ENCODE data around the gene ME3. TPM values are rescaled to one million over a fixed set of nuclear protein-coding genes. Genes with fewer than 3 reads are reported as not detected.

Gene ME3
- total RNA-seq, 1 experiment from 2014 or later: 83.8 TPM

DNA sequence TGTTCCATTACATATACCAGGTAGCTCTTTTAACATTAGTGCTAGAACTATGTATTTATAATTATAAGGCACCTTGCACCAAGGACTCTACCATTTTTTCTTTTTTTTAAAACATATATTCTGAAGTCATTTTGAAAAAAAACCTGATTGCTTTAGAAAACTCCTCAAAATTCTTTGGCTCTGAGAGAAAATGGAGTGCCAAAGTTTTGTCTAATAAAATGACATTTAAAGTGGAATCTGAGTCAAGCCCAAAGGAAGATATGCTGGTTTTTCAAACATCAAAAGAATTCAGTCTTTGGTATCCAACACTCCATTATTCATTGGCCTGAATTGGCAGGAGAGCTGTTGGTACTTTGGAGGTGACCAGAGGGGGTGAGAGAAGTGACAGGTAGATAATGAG is 116.5 kb downstream of the ME3 start:
- H3K9ac ChIP-seq (ENCODE audit: low read length): no peak overlapping the region
- H3K27me3 ChIP-seq (ENCODE audit: low read length): no peaks in the 10 kb centered on the region
- H3K36me3 ChIP-seq (ENCODE audit: low read depth, low read length): no peaks in the 10 kb centered on the region
- ATAC-seq (no peak), DNase-seq (no peak)
- H2AFZ ChIP-seq (ENCODE audit: low read length): no peak overlapping the region
- intact Hi-C loops (cut with micrococcal nuclease): no loop called here
- H3F3A ChIP-seq (ENCODE audit: low read length, unreplicated experiment): no peaks in the 10 kb centered on the region
- no peaks in the 10 kb centered on the region for H4K20me1 ChIP-seq (ENCODE audit: low read length)
- TF ChIP-seq, protein P1, sequence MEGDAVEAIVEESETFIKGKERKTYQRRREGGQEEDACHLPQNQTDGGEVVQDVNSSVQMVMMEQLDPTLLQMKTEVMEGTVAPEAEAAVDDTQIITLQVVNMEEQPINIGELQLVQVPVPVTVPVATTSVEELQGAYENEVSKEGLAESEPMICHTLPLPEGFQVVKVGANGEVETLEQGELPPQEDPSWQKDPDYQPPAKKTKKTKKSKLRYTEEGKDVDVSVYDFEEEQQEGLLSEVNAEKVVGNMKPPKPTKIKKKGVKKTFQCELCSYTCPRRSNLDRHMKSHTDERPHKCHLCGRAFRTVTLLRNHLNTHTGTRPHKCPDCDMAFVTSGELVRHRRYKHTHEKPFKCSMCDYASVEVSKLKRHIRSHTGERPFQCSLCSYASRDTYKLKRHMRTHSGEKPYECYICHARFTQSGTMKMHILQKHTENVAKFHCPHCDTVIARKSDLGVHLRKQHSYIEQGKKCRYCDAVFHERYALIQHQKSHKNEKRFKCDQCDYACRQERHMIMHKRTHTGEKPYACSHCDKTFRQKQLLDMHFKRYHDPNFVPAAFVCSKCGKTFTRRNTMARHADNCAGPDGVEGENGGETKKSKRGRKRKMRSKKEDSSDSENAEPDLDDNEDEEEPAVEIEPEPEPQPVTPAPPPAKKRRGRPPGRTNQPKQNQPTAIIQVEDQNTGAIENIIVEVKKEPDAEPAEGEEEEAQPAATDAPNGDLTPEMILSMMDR (conservative IDR thresholded peaks at IDR 0.05; ENCODE audit: low read depth, low read length): no peak
- TF ChIP-seq EZH2 (IDR thresholded peaks at IDR 0.05; ENCODE audit: low read length, unreplicated experiment) (no peak), EZH2phosphoT487 (IDR thresholded peaks at IDR 0.05; ENCODE audit: borderline replicate concordance, low read length) (no peak)
- no peak overlapping the region for H3K4me2 ChIP-seq (ENCODE audit: low read length)
- no peak overlapping the region for H3K27ac ChIP-seq (ENCODE audit: low read length)
- peaks cover 24% of the 10 kb centered on the region for H3K4me1 ChIP-seq (ENCODE audit: insufficient read depth, low read length)
- ChIA-PET CTCF (no interaction called here), POLR2A (ENCODE audit: unreplicated experiment) (no interaction called here)
- no peaks in the 10 kb centered on the region for H3K9me2 ChIP-seq (replicated peaks; ENCODE audit: low read length)
- H3K9me3 ChIP-seq (ENCODE audit: low read length): no peaks in the 10 kb centered on the region
- H3K4me3 ChIP-seq (ENCODE audit: low read length): no peak overlapping the region
- no peaks in the 10 kb centered on the region for H3K79me2 ChIP-seq (ENCODE audit: low read length)
- no TSS peak for BruUV-seq (replicated peaks)

DNA sequence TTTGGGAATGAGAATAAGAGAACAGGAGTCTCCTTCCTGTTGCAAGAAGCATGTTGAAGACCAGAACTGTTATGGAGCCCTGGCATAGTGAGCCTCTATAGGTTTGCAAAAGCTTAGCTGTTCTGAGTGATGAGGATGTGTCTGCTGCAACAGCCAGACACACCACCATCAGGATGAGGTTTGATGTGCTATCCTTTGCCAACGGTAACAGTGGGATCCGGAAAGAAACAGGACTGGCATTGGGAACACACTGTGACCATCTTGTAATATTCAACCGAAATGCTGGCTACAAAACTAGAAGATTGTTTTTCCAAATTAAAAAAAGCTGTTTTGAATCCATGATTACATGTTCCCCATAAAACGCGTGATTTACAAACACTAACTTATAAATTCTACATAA is 117.0 kb downstream of the ME3 start:
- DNase-seq: no peak
- Histone ChIP-seq H3K4me2 (ENCODE audit: low read length) (no peak overlapping the region), H4K20me1 (ENCODE audit: low read length) (no peaks in the 10 kb centered on the region), H3K4me1 (ENCODE audit: insufficient read depth, low read length) (peaks cover 26% of the 10 kb centered on the region), H3K9me2 (replicated peaks; ENCODE audit: low read length) (no peaks in the 10 kb centered on the region), H3K9me3 (ENCODE audit: low read length) (no peaks in the 10 kb centered on the region), H2AFZ (ENCODE audit: low read length) (no peak overlapping the region), H3K4me3 (ENCODE audit: low read length) (no peak overlapping the region), H3F3A (ENCODE audit: low read length, unreplicated experiment) (no peaks in the 10 kb centered on the region), H3K27me3 (ENCODE audit: low read length) (no peaks in the 10 kb centered on the region), H3K36me3 (ENCODE audit: low read depth, low read length) (no peaks in the 10 kb centered on the region), H3K27ac (ENCODE audit: low read length) (no peak overlapping the region), H3K9ac (ENCODE audit: low read length) (no peak overlapping the region), H3K79me2 (ENCODE audit: low read length) (no peaks in the 10 kb centered on the region)
- POLR2A ChIA-PET (ENCODE audit: unreplicated experiment): no interaction called here
- BruUV-seq (replicated peaks): no TSS peak
- CTCF ChIA-PET: no interaction called here
- ATAC-seq: no peak
- intact Hi-C loops (cut with micrococcal nuclease): no loop called here
- TF ChIP-seq EZH2phosphoT487 (IDR thresholded peaks at IDR 0.05; ENCODE audit: borderline replicate concordance, low read length): no peak
- TF ChIP-seq, protein P1 (conservative IDR thresholded peaks at IDR 0.05; ENCODE audit: low read depth, low read length): no peak
- TF ChIP-seq EZH2 (IDR thresholded peaks at IDR 0.05; ENCODE audit: low read length, unreplicated experiment): no peak

DNA sequence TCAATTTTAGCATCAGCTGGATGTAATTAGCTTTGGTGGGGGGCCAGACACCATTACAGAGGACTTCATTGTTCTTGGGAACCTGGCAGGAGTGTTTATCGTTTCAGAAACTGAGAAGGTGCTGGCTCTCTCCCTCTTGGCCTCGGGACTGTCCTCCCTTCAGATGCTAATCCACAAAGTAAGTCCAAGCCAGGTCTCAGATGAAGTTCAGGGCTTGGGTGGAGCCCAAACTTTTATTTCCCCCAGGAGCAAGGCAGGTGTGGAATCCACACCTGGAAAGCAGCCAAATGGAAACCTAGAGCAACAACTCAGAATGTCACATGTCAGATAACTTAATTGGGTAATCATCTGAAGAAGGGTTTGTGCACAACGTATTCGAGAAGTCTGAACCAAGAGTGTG is 119.2 kb downstream of the ME3 start:
- Histone ChIP-seq H3K4me3 (ENCODE audit: low read length) (no peak overlapping the region), H3K9ac (ENCODE audit: low read length) (no peak overlapping the region), H3K4me1 (ENCODE audit: insufficient read depth, low read length) (peaks cover 20% of the 10 kb centered on the region), H3K9me3 (ENCODE audit: low read length) (no peaks in the 10 kb centered on the region), H2AFZ (ENCODE audit: low read length) (no peak overlapping the region), H3K27ac (ENCODE audit: low read length) (no peak overlapping the region), H3K27me3 (ENCODE audit: low read length) (no peaks in the 10 kb centered on the region), H4K20me1 (ENCODE audit: low read length) (no peaks in the 10 kb centered on the region), H3K9me2 (replicated peaks; ENCODE audit: low read length) (no peaks in the 10 kb centered on the region), H3K36me3 (ENCODE audit: low read depth, low read length) (no peaks in the 10 kb centered on the region), H3K79me2 (ENCODE audit: low read length) (no peaks in the 10 kb centered on the region), H3F3A (ENCODE audit: low read length, unreplicated experiment) (no peaks in the 10 kb centered on the region), H3K4me2 (ENCODE audit: low read length) (no peak overlapping the region)
- TF ChIP-seq, protein P1 (conservative IDR thresholded peaks at IDR 0.05; ENCODE audit: low read depth, low read length): no peak
- TF ChIP-seq EZH2 (IDR thresholded peaks at IDR 0.05; ENCODE audit: low read length, unreplicated experiment): no peak
- no peak for TF ChIP-seq EZH2phosphoT487 (IDR thresholded peaks at IDR 0.05; ENCODE audit: borderline replicate concordance, low read length)
- no TSS peak for BruUV-seq (replicated peaks)
- POLR2A ChIA-PET (ENCODE audit: unreplicated experiment): no interaction called here
- intact Hi-C loops (cut with micrococcal nuclease): no loop called here
- CTCF ChIA-PET: no interaction called here
- ATAC-seq (no peak), DNase-seq (no peak)
